Measurements from ENCODE around the gene ATAT1.

The ATAT1 gene

DNA sequence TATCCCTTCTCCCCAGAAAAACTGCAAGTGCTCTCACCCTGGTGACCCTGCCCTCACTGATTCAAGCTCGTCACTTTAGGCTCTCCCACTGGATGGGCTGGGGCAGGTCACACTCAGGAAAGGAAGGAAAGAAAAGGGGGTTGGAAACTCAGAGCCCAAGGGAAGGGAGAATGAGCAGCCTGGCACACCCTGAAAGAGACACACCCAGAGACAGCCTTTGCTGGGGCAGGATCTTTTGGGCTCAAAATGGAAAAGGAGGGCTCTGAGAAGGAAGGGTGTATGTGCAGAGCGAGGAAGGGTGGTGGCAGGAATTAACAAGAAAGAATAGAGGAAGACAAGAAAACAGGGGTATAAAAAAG, 57.3 kb downstream of the ATAT1 start:
- no peak for DNase-seq (ENCODE audit: low spot score)
- TF ChIP-seq, protein P1, sequence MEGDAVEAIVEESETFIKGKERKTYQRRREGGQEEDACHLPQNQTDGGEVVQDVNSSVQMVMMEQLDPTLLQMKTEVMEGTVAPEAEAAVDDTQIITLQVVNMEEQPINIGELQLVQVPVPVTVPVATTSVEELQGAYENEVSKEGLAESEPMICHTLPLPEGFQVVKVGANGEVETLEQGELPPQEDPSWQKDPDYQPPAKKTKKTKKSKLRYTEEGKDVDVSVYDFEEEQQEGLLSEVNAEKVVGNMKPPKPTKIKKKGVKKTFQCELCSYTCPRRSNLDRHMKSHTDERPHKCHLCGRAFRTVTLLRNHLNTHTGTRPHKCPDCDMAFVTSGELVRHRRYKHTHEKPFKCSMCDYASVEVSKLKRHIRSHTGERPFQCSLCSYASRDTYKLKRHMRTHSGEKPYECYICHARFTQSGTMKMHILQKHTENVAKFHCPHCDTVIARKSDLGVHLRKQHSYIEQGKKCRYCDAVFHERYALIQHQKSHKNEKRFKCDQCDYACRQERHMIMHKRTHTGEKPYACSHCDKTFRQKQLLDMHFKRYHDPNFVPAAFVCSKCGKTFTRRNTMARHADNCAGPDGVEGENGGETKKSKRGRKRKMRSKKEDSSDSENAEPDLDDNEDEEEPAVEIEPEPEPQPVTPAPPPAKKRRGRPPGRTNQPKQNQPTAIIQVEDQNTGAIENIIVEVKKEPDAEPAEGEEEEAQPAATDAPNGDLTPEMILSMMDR (IDR thresholded peaks at IDR 0.05; ENCODE audit: borderline replicate concordance, control extremely low read depth, extremely low read depth, insufficient read depth, missing control alignments), result no peak
- in situ Hi-C loops (cut with MboI; ENCODE audit: low sequenced_read_pairs, unreplicated experiment), result no loop called here

DNA sequence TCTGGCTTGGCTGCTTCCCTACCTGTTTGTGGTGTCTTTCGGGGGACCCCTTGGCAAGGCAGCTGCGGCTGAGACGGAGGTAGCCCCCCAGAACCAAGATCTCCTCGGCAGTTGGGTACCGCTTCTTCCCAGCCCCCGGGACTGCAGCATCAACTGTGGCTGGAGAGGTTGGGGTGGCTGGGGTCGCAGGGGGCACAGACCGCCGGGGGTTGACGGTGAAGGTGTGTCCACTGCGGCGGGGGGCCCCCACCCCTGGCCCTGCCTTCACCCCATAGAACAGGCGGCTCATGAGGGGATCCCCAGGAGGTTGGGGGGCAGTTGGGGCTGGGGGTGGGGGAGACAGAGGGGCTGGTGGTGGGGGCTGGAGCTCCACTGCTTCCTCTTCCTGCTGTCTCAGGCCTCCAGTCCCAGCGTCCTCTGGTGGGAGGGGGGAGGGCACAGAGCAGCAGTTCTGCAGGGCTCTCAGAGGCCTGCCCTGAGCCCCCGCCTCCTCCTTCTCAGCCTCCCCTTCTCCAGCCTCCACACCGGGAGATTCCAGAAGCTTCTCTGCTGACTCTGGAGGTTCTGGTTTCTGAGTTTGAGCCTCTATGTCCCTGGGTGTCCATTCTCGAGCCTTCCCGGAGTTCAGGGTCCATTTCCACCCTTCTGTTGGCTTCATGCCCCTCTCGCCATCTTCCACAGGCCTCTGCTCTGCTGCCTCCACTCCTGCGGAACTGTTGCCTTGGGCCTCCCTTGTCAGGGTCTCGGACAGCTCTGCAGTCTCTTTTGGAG, 57.9 kb downstream of the ATAT1 start:
- DNase-seq (ENCODE audit: low spot score), result peak; percentile 72
- in situ Hi-C loops (cut with MboI; ENCODE audit: low sequenced_read_pairs, unreplicated experiment), result no loop called here
- TF ChIP-seq, protein P1 (IDR thresholded peaks at IDR 0.05; ENCODE audit: borderline replicate concordance, control extremely low read depth, extremely low read depth, insufficient read depth, missing control alignments), result no peak

DNA sequence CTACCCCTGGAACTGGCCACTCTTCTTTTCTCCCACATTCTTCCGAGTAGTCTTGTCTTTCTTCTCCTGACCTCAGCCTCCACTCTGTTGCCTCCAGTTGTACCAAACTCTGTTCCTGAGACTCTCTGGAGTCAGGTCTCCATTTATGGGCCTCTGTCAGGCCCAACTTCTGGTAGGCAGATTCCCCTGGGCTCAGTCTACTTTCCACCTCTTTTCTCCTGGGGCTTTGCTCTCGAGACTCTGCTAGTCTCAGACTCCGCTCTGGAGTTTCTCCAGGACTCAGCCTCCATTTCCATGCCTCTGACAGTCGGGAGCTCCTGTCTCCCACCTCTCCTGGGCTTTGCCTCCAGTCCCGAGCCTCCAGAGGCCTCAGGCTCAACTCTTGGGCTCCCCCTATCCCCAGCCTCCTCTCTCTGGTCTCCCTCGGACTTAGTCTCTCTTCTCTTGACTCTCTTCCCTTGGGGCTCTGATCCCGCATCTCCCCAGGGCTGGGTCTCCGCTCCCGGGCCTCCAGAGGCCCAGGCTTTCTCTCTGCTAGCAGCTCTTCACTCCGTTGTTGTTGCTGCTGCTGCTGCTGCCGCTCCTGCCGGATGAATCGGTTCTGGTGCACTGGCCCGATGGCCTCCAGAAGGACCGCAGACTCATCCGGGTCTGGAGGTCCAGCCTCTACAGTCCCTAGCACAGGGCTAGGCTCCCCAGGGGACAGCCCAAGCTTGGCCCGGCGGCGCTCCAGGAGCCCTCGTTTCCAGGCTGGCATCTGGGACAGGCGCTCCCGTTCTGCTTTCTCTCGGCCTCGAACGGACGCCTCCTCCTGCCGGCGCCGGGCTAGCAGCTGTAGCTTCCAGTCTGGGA, 58.7 kb downstream of the ATAT1 start:
- DNase-seq (ENCODE audit: low spot score), result no peak
- in situ Hi-C loops (cut with MboI; ENCODE audit: low sequenced_read_pairs, unreplicated experiment), result no loop called here
- TF ChIP-seq, protein P1 (IDR thresholded peaks at IDR 0.05; ENCODE audit: borderline replicate concordance, control extremely low read depth, extremely low read depth, insufficient read depth, missing control alignments), result peak; percentile 35

DNA sequence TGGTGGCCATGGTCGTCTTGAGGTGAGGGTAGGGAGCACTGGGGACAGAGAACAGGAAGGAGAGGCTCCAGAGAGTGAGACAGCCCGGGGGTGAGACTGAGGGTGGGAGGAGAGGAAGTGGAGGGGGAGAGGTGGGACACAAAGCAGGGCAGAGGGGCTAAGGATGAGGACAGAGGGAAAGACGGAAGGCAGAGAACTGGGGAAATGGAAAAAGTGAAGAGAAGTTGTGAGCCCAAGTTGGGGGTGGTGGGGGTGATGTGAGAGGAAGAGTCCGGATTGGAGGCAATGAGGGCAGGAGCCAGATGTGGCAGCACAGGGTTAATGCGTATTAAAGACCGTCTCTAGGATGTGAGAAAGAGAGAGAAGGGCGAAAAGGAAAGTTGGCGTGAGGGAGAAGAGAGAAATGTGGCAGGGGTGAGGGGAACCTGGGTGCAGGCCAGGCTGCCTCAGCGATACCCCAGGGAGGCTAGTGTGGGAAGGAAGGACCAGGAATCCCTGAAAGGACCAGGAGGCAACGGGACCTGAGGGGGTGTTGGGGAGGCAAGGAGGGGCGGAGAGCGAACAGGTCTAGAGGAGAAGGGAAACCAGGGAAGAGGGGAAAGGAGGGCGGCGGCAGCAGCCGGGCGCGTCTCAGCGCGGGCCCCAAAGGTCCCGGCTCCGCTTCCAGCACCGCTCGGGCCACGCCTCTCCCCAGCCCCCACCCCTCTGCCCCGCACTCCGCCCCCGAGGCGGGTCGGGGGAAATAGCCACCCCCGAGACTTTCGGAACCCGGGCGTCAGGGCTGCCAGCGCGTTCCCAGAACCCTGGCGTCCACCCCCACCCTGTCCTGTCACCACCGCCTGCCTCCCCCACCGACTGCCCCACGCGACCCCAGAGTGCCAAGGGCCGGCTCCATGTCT, 59.6 kb downstream of the ATAT1 start, which contains the start of gene PPP1R18:
Gene PPP1R18, minus strand, starts transcription at position 637 of the 899 bp plus-strand sequence. Its CDS starts 627 bp downstream, at position 10.
- in situ Hi-C loops (cut with MboI; ENCODE audit: low sequenced_read_pairs, unreplicated experiment), result no loop called here
- DNase-seq (ENCODE audit: low spot score), result peak; percentile 85
- TF ChIP-seq, protein P1 (IDR thresholded peaks at IDR 0.05; ENCODE audit: borderline replicate concordance, control extremely low read depth, extremely low read depth, insufficient read depth, missing control alignments), result no peak

DNA sequence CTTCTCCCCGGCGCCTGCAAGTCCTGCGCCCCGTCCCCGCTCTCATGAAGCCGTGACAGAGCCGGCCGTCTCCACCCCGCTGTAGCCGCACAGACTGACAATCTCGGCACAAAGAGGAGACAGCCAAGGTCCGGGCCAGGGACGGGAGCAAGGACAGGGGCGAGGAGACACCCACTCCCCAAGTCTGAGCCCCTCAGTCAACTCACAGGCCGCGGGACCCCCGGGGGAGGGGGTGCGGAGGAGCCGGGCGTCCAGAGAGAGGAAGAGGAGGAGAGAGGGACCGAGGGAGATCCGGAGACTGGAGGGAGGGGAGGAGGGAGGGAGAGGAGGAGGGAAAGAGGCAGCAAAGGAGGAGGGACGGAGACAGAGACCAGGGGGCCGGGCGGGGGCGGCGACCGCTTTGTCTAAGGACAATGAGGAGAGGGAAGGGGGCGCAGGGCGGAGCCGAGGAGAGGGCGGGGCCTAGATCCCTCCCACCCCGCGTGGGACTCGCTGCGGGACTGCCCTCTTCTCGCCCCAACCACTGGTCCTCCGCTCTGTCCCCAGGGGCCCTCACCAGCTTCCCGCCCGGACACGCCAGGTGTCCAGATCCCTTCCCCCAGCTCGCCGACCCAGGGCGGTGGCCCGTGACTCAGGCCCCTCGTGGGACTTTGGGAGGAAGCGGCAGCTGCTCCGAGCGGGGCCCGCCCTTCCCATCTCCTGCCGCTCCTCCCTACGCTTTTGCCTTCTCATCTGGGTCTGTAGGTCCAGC, 60.4 kb downstream of the ATAT1 start:
- TF ChIP-seq, protein P1 (IDR thresholded peaks at IDR 0.05; ENCODE audit: borderline replicate concordance, control extremely low read depth, extremely low read depth, insufficient read depth, missing control alignments), result no peak
- DNase-seq (ENCODE audit: low spot score), result peak; percentile 90
- in situ Hi-C loops (cut with MboI; ENCODE audit: low sequenced_read_pairs, unreplicated experiment), result no loop called here

All from GM13976 (cell line).